ENCODE measurements around the gene LIMD2.

LIMD2 gene

GRCh38 chr17:63698886-63699637 lies 863 bp downstream of the LIMD2 start:
- TF ChIP-seq, protein P1, sequence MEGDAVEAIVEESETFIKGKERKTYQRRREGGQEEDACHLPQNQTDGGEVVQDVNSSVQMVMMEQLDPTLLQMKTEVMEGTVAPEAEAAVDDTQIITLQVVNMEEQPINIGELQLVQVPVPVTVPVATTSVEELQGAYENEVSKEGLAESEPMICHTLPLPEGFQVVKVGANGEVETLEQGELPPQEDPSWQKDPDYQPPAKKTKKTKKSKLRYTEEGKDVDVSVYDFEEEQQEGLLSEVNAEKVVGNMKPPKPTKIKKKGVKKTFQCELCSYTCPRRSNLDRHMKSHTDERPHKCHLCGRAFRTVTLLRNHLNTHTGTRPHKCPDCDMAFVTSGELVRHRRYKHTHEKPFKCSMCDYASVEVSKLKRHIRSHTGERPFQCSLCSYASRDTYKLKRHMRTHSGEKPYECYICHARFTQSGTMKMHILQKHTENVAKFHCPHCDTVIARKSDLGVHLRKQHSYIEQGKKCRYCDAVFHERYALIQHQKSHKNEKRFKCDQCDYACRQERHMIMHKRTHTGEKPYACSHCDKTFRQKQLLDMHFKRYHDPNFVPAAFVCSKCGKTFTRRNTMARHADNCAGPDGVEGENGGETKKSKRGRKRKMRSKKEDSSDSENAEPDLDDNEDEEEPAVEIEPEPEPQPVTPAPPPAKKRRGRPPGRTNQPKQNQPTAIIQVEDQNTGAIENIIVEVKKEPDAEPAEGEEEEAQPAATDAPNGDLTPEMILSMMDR (IDR thresholded peaks at IDR 0.05) = no peak

GRCh38 chr17:63698381-63698885 lies 1.5 kb downstream of the LIMD2 start:
- TF ChIP-seq, protein P1 (IDR thresholded peaks at IDR 0.05) = no peak

DNA sequence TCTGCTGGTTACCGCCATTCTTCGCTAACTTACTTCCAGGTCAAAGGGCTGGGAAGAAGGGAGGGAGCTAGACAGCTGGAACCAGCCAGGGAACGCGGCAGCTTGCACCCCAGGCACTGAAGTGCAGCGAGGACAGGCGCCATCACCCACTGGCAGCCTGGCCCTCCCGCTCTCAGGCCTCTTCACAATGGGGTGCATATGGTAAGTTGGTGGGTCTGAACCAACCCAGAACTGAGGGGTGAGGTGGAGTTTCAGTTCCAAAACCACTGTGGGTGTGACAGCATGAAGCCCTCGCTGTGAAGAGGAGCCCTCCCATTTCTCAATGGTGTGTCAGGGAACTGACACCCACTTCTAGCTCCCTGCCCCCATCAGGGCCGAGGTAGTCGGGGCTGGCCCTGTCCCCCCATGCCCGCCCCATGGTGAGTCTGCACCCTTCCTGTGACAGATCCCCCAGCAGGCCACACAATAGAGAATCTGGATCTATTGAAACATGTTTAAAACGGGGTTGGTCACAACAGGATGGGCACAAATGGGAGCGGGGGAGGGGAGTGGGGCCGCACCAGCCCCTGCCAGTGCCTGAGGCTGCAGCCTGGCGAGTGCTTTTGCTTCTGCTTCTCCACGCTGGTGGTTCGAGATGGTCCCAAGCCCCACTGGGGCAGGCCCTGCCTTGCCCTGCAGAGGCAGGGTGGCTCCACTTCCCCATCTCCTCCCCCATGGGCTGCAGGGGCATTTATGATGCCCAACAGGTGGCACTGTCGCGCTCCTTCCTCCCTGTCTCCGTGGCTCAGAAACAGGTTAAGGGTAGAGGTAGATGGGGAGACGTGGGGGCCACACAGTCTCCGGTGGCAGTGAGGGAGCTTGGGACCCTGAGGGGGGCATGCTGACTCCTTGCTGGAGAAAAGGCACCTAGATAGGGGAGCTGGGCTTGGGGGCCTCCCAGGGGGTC lies 2.3 kb downstream of the LIMD2 start:
- TF ChIP-seq, protein P1 (IDR thresholded peaks at IDR 0.05) = peak; percentile 65

DNA sequence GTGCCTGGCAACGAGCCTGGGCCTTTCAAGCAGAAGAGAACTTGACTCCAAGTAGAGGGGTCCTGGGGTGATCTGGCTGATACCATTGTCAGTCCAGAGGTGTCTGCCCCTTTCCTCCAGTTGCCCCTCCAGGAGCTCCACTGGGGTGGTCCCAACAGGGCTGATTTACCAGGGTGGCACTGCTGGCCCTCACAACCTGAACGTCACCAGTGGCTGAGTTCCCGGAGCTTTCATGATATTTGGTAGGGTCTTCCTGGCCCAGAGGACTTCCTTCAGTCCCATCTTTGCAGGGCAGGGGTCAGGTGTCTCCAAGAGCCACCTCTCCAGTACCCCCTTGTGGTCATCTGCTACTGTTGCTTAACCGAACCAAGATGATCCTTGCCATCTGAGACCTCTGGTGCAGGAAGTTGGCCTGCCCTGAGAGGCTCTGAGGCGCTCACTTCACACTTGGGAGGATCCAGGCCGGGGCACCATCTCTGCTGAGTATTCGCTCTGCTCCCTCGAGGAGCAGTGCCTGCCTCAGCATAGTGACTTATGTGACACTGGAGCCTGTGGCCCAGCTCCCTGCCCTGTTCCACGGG lies 3.5 kb downstream of the LIMD2 start:
- TF ChIP-seq, protein P1 (IDR thresholded peaks at IDR 0.05) = peak; percentile 39

- TF ChIP-seq, protein P1 (IDR thresholded peaks at IDR 0.05) = no peak
Observed at GRCh38 chr17:63695889-63696288, 4.0 kb downstream of the LIMD2 start.

- TF ChIP-seq, protein P1 (IDR thresholded peaks at IDR 0.05) = no peak
Observed at GRCh38 chr17:63694950-63695773, 4.8 kb downstream of the LIMD2 start.
